Stimulated activated CD8-positive, alpha-beta memory T cell treated with anti-CD3 and anti-CD28 coated beads, Interleukin-4, amount 100 ng/mL, for 4 hours (primary cell): ENCODE measurements around the gene OR2F2.

ENCODE experiments used
- DNase-seq, 2 donors: peaks; one replicate each; pipeline ENCODE4 v3.0.0-alpha.2; 2020; ENCODE audit warnings: low read depth in 2 of 2, low spot score in 1 of 2

Gene OR2F2

GRCh38 chr7:143913945-143914615 is 21.0 kb upstream of the OR2F2 start:
- no peak for DNase-seq

- DNase-seq: no peak
Observed at GRCh38 chr7:143914938-143915652, 19.9 kb upstream of the OR2F2 start.

GRCh38 chr7:143924851-143925250 is 10.2 kb upstream of the OR2F2 start:
- DNase-seq: no peak

GRCh38 chr7:143929224-143929920 is 5.7 kb upstream of the OR2F2 start:
- DNase-seq: no peak

GRCh38 chr7:143931739-143932138 is 3.3 kb upstream of the OR2F2 start:
- DNase-seq: no peak

- no peak for DNase-seq
Observed at GRCh38 chr7:143936087-143937009, 1.3 kb downstream of the OR2F2 start.

GRCh38 chr7:143938379-143939243 is 3.6 kb downstream of the OR2F2 start:
- no peak for DNase-seq

- no peak for DNase-seq
Observed at GRCh38 chr7:143945423-143945822, 10.4 kb downstream of the OR2F2 start.

- no peak for DNase-seq
Observed at GRCh38 chr7:143947111-143947510, 12.1 kb downstream of the OR2F2 start.

- no peak for DNase-seq
Observed at GRCh38 chr7:143948733-143949132, 13.7 kb downstream of the OR2F2 start.

GRCh38 chr7:143953421-143953820 is 18.4 kb downstream of the OR2F2 start:
- no peak for DNase-seq

GRCh38 chr7:143954135-143954534 is 19.1 kb downstream of the OR2F2 start:
- DNase-seq: no peak

- no peak for DNase-seq
Observed at GRCh38 chr7:143954544-143954943, 19.5 kb downstream of the OR2F2 start, which contains the start of gene OR2F1. OR2F1 (plus strand) TSS chr7:143954844; CDS start chr7:143959971, 5,127 bp downstream.

- no peak for DNase-seq
Observed at GRCh38 chr7:143958781-143959180, 23.7 kb downstream of the OR2F2 start.

- no peak for DNase-seq
Observed at GRCh38 chr7:143960813-143961610, 26.0 kb downstream of the OR2F2 start.

GRCh38 chr7:143965280-143965679 is 30.2 kb downstream of the OR2F2 start:
- no peak for DNase-seq

- no peak for DNase-seq
Observed at GRCh38 chr7:143967398-143967797, 32.4 kb downstream of the OR2F2 start.

- DNase-seq: no peak
Observed at GRCh38 chr7:143973870-143974416, 38.9 kb downstream of the OR2F2 start.

- DNase-seq: no peak
Observed at GRCh38 chr7:143974459-143974858, 39.4 kb downstream of the OR2F2 start.
